Measurements from ENCODE around the gene SPANXC.
"Not testable (repeated sequence)": the region's sequence is repeated elsewhere in the genome, so short reads cannot be mapped to it uniquely, and the experiment has no call there.

Gene SPANXC, protein sequence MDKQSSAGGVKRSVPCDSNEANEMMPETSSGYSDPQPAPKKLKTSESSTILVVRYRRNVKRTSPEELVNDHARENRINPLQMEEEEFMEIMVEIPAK

DNA sequence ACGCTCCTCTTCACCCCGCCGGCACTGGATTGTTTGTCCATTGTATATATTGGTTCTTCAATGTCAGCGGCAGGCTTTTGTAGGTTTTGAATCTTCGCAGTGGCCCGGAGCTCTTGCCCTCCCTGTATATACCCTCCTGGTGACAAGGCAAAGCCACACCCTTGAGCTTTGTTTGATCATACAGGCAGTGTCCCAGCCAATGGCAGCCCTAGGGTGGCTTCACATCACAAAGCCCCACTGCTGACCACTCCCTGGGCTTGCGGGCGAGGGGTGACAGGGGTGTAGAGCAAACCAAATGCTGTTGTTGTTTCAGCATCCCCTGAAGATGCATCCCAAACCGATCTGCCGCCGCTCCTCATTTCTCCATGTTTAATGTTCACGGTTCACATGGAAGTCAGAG is at the start of gene SPANXC:
SPANXC (minus strand) TSS at position 101 of the 400 bp plus-strand sequence; CDS start at position 41, 60 bp downstream.
- not testable (repeated sequence) for DNase-seq (ENCODE audit: low read depth in 2 of 2)

GRCh38 chrX:141279476-141279875 is 37.2 kb upstream of the SPANXC start:
- no peak for DNase-seq (ENCODE audit: low read depth in 2 of 2)

DNA sequence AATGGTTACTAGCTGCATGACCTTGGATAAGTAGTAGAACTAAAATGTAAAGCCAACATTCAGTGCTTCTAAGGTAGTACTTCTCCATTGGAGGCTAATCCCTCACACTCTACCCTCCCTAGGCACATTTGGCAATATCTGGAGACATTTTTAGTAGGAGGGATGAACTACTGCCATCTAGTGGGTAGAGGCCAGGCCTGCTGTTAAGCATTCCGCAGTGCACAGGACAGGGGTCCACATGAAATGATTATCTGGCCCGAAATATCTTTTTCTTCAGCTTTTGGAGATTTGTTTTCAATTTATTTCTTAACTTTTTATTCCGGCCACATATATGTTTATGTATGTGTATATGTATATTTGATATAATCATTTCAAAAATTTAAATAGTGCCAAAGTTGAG is 36.0 kb upstream of the SPANXC start:
- DNase-seq (ENCODE audit: low read depth in 2 of 2), result no peak

- DNase-seq (ENCODE audit: low read depth in 2 of 2), result no peak
These were observed 15.8 kb upstream of the SPANXC start for GRCh38 chrX:141258080-141258479.

DNA sequence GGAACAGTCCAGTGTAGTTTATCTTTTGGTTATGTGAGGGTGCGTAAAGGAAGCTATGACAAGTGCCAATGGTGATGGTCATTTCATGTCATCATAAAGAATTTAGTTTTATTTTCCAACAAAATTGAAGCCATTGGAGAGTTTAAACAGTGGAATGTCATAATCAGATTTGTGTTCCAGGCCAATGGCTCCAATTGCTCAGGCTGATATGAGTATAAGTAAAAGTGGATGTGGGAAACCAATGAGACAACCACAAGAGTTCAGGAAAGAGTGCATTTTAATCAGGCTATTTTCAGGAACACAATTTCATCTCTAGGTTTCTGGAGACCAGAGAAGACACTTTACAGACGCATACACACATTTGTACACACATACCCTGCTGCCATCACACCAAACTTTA is 20.7 kb downstream of the SPANXC start:
- no peak for DNase-seq (ENCODE audit: low read depth in 2 of 2)

DNA sequence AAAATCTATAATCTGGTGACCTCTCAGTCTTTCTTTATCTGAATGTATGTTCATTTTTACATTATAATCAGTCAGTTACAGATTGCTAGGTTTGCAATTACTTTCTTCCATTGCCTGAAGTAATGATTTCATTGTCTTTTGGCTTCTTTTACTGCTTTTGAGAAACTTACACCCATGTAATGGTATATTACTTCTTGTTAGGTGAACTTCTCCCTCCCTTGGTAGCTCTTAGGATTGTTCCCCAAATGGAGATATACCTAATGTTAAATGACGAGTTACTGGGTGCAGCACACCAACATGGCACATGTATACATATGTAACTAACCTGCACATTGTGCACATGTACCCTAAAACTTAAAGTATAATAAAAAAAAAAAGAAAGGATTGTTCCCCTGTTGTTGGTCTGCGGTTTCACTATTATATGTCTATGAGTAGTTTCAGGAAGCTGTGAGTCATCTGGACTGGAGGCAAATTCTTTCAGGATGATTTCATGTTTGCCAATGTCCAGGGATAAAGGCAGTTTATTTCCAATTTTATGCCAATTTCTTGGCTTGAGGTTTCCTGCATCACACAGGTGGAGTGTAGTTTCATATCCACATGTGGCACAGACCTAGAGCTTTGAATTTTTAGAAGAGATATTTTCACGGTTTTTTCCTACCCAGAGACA is 21.8 kb downstream of the SPANXC start:
- DNase-seq (ENCODE audit: low read depth in 2 of 2), result no peak

DNA sequence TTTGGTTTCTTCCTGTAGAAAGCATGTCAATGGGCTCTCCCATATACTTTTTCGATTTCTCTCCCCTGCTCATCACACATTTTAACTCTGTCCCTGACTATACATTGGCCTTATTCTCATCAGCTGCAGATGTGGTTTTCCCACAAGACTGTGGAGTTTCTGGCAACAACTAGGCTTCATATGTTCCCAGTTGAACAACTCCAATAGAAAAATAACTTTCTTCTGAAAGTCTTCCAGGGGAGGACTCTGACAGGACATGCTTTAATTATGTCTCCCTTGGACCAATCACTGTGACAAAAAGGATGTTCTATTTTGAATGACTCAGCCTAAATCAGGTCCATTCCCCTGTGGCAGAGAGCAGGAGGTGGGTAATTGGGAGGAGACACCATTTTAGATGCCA is 28.1 kb downstream of the SPANXC start:
- no peak for DNase-seq (ENCODE audit: low read depth in 2 of 2)

- no peak for DNase-seq (ENCODE audit: low read depth in 2 of 2)
These were observed 40.4 kb downstream of the SPANXC start for GRCh38 chrX:141201962-141202361.

Data from stimulated activated CD8-positive, alpha-beta memory T cell treated with anti-CD3 and anti-CD28 coated beads, Interleukin-7, amount 100 ng/mL, for 4 hours (primary cell).